GM23338 (cell line): ENCODE measurements around the gene OPN4. TPM values are rescaled to one million over a fixed set of nuclear protein-coding genes. Genes with fewer than 3 reads are reported as not detected.

Experiments used
- ATAC-seq: fragments of 200-7000 bp; cut with Tn5 transposase; 3 replicates; pipeline ENCODE4 v1.9.1; 2020
- DNase-seq: peaks from one replicate; pipeline ENCODE4 v3.0.0-alpha.2; 2015; ENCODE audit warnings: low spot score
- H2AFZ ChIP-seq: fragments of 200-600 bp; sonication (generic); 2 replicates; pipeline ENCODE4 v1.8.0; 2016; ENCODE audit warnings: antibody characterized with exemption, mild to moderate bottlenecking, moderate library complexity
- H3F3A ChIP-seq: fragments of 200-600 bp; sonication (generic); replicated peaks from 2 replicates; pipeline ENCODE4 v1.8.0; 2017; ENCODE audit warnings: antibody characterized with exemption, mixed run types, low read depth
- H3K27ac ChIP-seq: fragments of 200-600 bp; sonication (generic); 2 replicates; pipeline ENCODE4 v1.6.1; 2016; ENCODE audit warnings: low read depth
- H3K27me3 ChIP-seq: fragments of 200-600 bp; sonication (generic); 2 replicates; pipeline ENCODE4 v1.8.0; 2016; ENCODE audit warnings: mild to moderate bottlenecking, mixed run types, moderate library complexity; ENCODE audit not compliant: insufficient read depth
- H3K36me3 ChIP-seq: fragments of 200-600 bp; sonication (generic); 2 replicates; pipeline ENCODE4 v1.8.0; 2016; ENCODE audit warnings: mild to moderate bottlenecking; ENCODE audit not compliant: insufficient read depth
- H3K4me1 ChIP-seq: fragments of 200-600 bp; sonication (generic); 2 replicates; pipeline ENCODE4 v1.8.0; 2016; ENCODE audit warnings: mild to moderate bottlenecking, moderate library complexity; ENCODE audit not compliant: insufficient read depth
- H3K4me2 ChIP-seq: fragments of 200-600 bp; sonication (generic); 2 replicates; pipeline ENCODE4 v1.7.1; 2017; ENCODE audit warnings: mixed run types
- H3K4me3 ChIP-seq: fragments of 200-600 bp; sonication (generic); 2 replicates; pipeline ENCODE4 v1.6.1; 2016; ENCODE audit warnings: mixed run types
- H3K79me2 ChIP-seq: fragments of 200-600 bp; sonication (generic); replicated peaks from 2 replicates; pipeline ENCODE4 v1.8.0; 2017; ENCODE audit warnings: mild to moderate bottlenecking; ENCODE audit not compliant: insufficient read depth
- H3K9me2 ChIP-seq: fragments of 200-600 bp; sonication (generic); 2 replicates; pipeline ENCODE4 v1.8.0; 2017; ENCODE audit not compliant: insufficient read depth
- H4K20me1 ChIP-seq: fragments of 200-600 bp; sonication (generic); replicated peaks from 2 replicates; pipeline ENCODE4 v1.8.0; 2017; ENCODE audit warnings: mild to moderate bottlenecking; ENCODE audit not compliant: insufficient read depth
- H3K27ac Mint-ChIP-seq: 2 replicates; pipeline ENCODE4 v1.8.0; 2020; ENCODE audit warnings: inconsistent platforms, mild to moderate bottlenecking, moderate library complexity, mixed read lengths
- H3K27me3 Mint-ChIP-seq: 3 replicates; pipeline ENCODE4 v1.8.0; 2022; ENCODE audit warnings: low read depth, mild to moderate bottlenecking, moderate library complexity, mixed read lengths, inconsistent platforms; ENCODE audit not compliant: insufficient read depth, poor library complexity
- H3K36me3 Mint-ChIP-seq: 3 replicates; pipeline ENCODE4 v1.8.0; 2021; ENCODE audit warnings: low read depth, mild to moderate bottlenecking, inconsistent platforms, moderate library complexity, mixed read lengths
- H3K4me1 Mint-ChIP-seq: 3 replicates; pipeline ENCODE4 v1.8.0; 2020; ENCODE audit warnings: mild to moderate bottlenecking, inconsistent platforms, mixed read lengths
- H3K4me3 Mint-ChIP-seq: 3 replicates; pipeline ENCODE4 v1.8.0; 2021; ENCODE audit warnings: moderate library complexity, mild to moderate bottlenecking, inconsistent platforms, mixed read lengths
- H3K9me3 Mint-ChIP-seq: 3 replicates; pipeline ENCODE4 v1.8.0; 2020; ENCODE audit warnings: moderate library complexity, mild to moderate bottlenecking, inconsistent platforms, mixed read lengths
- CREB1 ChIP-seq: fragments of 250-450 bp; sonication (Bioruptor Pico); IDR thresholded peaks from 2 replicates; pipeline ENCODE4 v1.5.0; 2020; ENCODE audit warnings: low read depth, mild to moderate bottlenecking, moderate library complexity
- EZH2 ChIP-seq: fragments of 200-600 bp; sonication (generic); IDR thresholded peaks from one replicate; pipeline ENCODE4 v1.8.0; 2017; ENCODE audit warnings: antibody characterized with exemption, mild to moderate bottlenecking, low read depth; ENCODE audit not compliant: unreplicated experiment
- EZH2phosphoT487 ChIP-seq: fragments of 200-600 bp; sonication (generic); IDR thresholded peaks from one replicate; pipeline ENCODE4 v1.8.1; 2018; ENCODE audit warnings: antibody characterized with exemption; ENCODE audit not compliant: unreplicated experiment
- JUNB ChIP-seq: IDR thresholded peaks from one replicate; pipeline ENCODE4 v1.6.1; 2016; ENCODE audit warnings: antibody characterized with exemption; ENCODE audit not compliant: unreplicated experiment
- NANOG ChIP-seq: IDR thresholded peaks from 2 replicates; pipeline ENCODE4 v1.6.1; 2016; ENCODE audit warnings: antibody characterized with exemption, borderline replicate concordance
- POLR2AphosphoS5 ChIP-seq: IDR thresholded peaks from 2 replicates; pipeline ENCODE4 v1.6.1; 2016; ENCODE audit warnings: antibody characterized with exemption, low read depth
- REST ChIP-seq: IDR thresholded peaks from one replicate; pipeline ENCODE4 v1.6.1; 2018; ENCODE audit warnings: antibody characterized with exemption; ENCODE audit not compliant: unreplicated experiment
- STAT1 ChIP-seq: IDR thresholded peaks from one replicate; pipeline ENCODE4 v1.6.1; 2016; ENCODE audit warnings: antibody characterized with exemption; ENCODE audit not compliant: unreplicated experiment
- ZNF114 ChIP-seq: fragments of 250-450 bp; sonication (Bioruptor Pico); IDR thresholded peaks from 2 replicates; pipeline ENCODE4 v1.5.0; 2020; ENCODE audit warnings: mild to moderate bottlenecking, moderate library complexity
- ZNF331 ChIP-seq: fragments of 250-450 bp; sonication (Bioruptor Pico); IDR thresholded peaks from 2 replicates; pipeline ENCODE4 v1.5.0; 2020; ENCODE audit warnings: low read depth, mild to moderate bottlenecking, moderate library complexity
- ZNF462 ChIP-seq: fragments of 250-450 bp; sonication (Bioruptor Pico); IDR thresholded peaks from 2 replicates; pipeline ENCODE4 v1.5.0; 2020; ENCODE audit warnings: mild to moderate bottlenecking, moderate library complexity
- polyA plus RNA-seq: library from polyadenylated mRNA; unstranded; fragments of >200 nt; fragmentation: Nextera tagmentation; extraction: Ambion mirVana; gene quantifications from 2 replicates; pipeline ENCODE4 v1.2.1, GENCODE V29; 2016
- total RNA-seq: library from RNA; depleted of rRNA; stranded (reverse); fragments of >200 nt; shearing (Covaris generic); gene quantifications from 2 replicates; pipeline ENCODE4 v1.2.3, GENCODE V29; 2014
- TF ChIP-seq, protein P1 (sequence below), 2 experiments: fragments of 200-600 bp in 1 of 2; sonication (generic) in 1 of 2; conservative IDR thresholded peaks; 2 replicates each; pipeline versions ENCODE4 v1.5.1 to v1.6.1; 2016 to 2017; ENCODE audit warnings: antibody characterized with exemption in 2 of 2, low read depth in 2 of 2, mild to moderate bottlenecking in 2 of 2, moderate library complexity in 1 of 2

Gene OPN4
- total and polyA plus RNA-seq, 2 experiments from 2014 or later: not detected

- Histone ChIP-seq H4K20me1 (no peaks in the 10 kb centered on the region), H3K27ac (no peak overlapping the region), H3F3A (peaks cover 12% of the 10 kb centered on the region; the same call in 1 of the 2 replicates), H3K4me3 (no peak overlapping the region), H3K36me3 (no peaks in the 10 kb centered on the region), H3K79me2 (no peaks in the 10 kb centered on the region), H3K4me1 (peaks cover 25% of the 10 kb centered on the region), H2AFZ (no peak overlapping the region), H3K4me2 (no peak overlapping the region), H3K27me3 (no peaks in the 10 kb centered on the region), H3K9me2 (no peaks in the 10 kb centered on the region)
- Mint-ChIP-seq H3K27ac (no peak overlapping the region), H3K27me3 (peaks cover 22% of the 10 kb centered on the region), H3K36me3 (no peaks in the 10 kb centered on the region; the same call in 2 of the 3 replicates), H3K9me3 (no peaks in the 10 kb centered on the region; the same call in 2 of the 3 replicates), H3K4me3 (no peak overlapping the region; the same call in 2 of the 3 replicates), H3K4me1 (peaks cover 52% of the 10 kb centered on the region)
- ATAC-seq: no peak
- TF ChIP-seq EZH2: no peak
- no peak for TF ChIP-seq ZNF114
- TF ChIP-seq JUNB: no peak
- TF ChIP-seq, protein P1, sequence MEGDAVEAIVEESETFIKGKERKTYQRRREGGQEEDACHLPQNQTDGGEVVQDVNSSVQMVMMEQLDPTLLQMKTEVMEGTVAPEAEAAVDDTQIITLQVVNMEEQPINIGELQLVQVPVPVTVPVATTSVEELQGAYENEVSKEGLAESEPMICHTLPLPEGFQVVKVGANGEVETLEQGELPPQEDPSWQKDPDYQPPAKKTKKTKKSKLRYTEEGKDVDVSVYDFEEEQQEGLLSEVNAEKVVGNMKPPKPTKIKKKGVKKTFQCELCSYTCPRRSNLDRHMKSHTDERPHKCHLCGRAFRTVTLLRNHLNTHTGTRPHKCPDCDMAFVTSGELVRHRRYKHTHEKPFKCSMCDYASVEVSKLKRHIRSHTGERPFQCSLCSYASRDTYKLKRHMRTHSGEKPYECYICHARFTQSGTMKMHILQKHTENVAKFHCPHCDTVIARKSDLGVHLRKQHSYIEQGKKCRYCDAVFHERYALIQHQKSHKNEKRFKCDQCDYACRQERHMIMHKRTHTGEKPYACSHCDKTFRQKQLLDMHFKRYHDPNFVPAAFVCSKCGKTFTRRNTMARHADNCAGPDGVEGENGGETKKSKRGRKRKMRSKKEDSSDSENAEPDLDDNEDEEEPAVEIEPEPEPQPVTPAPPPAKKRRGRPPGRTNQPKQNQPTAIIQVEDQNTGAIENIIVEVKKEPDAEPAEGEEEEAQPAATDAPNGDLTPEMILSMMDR (conservative IDR thresholded peaks at IDR 0.05; ENCODE audit: low read depth in 2 of 2): no peak
- TF ChIP-seq CREB1: no peak
- TF ChIP-seq NANOG: no peak
- no peak for TF ChIP-seq REST
- no peak for TF ChIP-seq ZNF331
- TF ChIP-seq ZNF462 (CRISPR knock-in tag): no peak
- TF ChIP-seq EZH2phosphoT487: no peak
- TF ChIP-seq POLR2AphosphoS5: no peak
- TF ChIP-seq STAT1: no peak
- DNase-seq: no peak
These were observed 55.2 kb downstream of the OPN4 start for GRCh38 chr10:86709396-86710185.
